Natural killer cell treated with Interleukin-12 subunit alpha and Interleukin-12 subunit beta and Interleukin-15 and Interleukin-18, amount 100 ng/mL, for 72 hours (primary cell): ENCODE data around the gene TBC1D22B. TPM values are rescaled to one million over a fixed set of nuclear protein-coding genes. Genes with fewer than 3 reads are reported as not detected.

Experiments
- total RNA-seq, 2 donors: library from RNA; stranded (reverse); gene quantifications; one replicate each; pipeline ENCODE4 v1.2.3, GENCODE V29; 2022

Gene TBC1D22B
- total RNA-seq, 2 donors from 2014 or later: 27.3 to 37.8 TPM

Other genes starting within 250 kb of the TBC1D22B start
- 100 to 1,000 TPM; 511 to 723 TPM for gene PIM1, start 87.6 kb upstream of the TBC1D22B start, total RNA-seq
- 10 to 100 TPM; 23.5 to 23.7 TPM for gene TMEM217, start 372 bp downstream of the TBC1D22B start, total RNA-seq
- 10 to 100 TPM; 18.5 to 27.3 TPM for gene RNF8, start 96.2 kb downstream of the TBC1D22B start, total RNA-seq
- gene CMTR1, start 175.4 kb downstream of the TBC1D22B start, total RNA-seq: 10 to 100 TPM; 53.9 to 74.1 TPM
- 10 to 100 TPM; 46.0 to 54.8 TPM for gene CCDC167, start 242.1 kb downstream of the TBC1D22B start, total RNA-seq